Hindlimb muscle (tissue), 1 donor: ENCODE data around the gene RHAG. TPM values are rescaled to one million over a fixed set of nuclear protein-coding genes. Genes with fewer than 3 reads are reported as not detected.

Experiments used
- DNase-seq: peaks from one replicate; pipeline ENCODE4 v3.0.0-alpha.2; 2013
- polyA plus RNA-seq: library from polyadenylated mRNA; unstranded; fragments of 120-200 nt; gene quantifications from one replicate; pipeline ENCODE4 v1.2.1, GENCODE V29; 2013; ENCODE audit not compliant: insufficient read length

RHAG gene
- polyA plus RNA-seq, 1 donor, result 1.7 TPM

DNA sequence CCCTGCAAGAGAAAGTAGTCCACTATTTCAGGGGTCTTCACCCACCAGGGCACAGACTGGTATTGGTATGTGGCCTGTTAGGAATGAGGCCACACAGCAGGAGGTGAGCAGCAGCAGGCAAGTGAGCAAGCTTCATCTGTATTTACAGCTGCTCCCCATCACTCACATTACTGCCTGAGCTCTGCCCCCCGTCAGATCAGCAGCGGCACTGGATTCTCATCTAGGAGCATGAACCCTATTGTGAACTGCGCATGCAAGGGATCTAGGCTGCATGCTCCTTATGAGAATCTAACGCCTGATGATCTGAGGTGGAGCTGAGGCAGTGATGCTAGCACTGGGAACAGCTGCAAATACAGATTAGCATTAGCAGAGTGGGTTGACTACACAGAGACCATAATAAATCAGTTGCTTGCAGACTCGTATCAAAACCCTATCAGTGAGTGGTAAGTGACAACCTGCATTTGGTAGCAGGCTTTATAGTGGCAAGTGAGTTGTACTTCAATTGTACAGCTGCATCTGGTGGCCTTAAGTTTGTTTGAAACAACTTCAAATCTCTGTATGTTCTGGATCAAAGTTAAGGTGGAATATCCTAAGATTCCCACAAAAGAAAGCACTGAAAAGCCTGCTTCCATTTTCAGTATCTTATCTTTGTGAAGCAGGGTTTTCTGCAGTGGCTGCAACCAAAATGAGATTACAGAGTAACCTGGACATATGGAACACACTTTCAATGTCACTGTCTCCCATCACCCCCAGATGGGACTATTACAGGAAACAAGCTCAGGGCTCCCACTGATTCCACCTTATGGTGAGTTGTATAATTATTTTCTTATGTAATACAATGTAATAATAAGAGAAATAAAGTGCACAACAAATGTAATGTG, 73.4 kb downstream of the RHAG start:
- DNase-seq, result no peak

DNA sequence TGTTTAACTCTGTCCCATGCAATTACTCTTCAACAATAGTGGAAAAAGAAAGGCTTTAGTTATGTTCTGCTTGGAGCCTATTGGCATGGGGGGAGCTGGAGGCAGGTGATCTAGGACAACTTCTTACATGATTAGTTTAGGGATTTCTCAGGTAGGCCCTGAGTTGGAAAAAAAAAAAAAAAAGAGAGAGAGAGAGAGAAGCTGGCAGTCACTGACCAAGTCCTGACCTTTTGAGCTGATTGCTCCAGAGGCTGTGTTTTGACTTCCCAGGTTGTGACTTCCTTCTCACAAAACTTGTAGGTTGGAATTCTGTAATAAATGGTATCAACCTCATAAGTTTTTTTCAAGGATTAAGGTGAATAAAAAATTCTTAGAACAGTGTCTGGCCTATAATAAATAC, 78.4 kb downstream of the RHAG start:
- DNase-seq, result no peak

DNA sequence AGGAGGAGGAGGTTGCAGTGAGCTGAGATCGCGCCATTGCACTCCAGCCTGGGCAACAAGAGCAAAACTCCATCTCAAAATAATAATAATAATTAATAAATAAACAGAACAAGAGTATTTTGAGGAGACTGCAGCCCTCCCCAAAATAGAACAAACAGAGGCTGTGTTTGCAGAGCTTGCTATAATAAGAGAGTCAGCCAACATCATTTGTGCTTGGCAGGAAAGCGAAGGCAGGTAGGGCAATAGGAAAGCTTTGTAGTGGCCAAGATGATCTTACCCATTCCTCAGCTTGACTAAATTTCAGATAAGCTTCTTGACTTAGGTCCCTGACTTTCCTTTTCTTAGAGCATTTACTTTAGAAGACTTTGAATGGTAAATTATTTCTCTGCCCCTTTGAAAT, 79.5 kb downstream of the RHAG start:
- no peak for DNase-seq

DNA sequence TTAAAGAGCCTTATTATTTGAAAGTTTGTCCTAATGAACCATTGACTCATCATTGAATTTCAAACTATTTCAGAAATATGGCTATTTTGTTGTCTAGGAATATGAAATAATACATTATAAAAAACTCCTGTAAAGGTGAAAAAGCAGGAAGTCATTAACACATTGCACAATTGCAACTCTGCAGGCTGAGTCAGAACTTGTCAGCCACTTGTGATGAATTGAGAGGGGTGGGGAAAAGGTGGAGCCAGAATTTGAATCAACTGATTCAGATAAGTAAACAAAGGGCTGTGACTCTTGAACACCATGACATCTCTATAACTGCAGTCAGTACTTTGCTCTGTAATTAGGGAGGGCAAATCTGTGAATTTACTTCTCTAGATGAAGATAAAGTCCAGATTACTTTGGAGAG, 80.2 kb downstream of the RHAG start:
- no peak for DNase-seq

DNA sequence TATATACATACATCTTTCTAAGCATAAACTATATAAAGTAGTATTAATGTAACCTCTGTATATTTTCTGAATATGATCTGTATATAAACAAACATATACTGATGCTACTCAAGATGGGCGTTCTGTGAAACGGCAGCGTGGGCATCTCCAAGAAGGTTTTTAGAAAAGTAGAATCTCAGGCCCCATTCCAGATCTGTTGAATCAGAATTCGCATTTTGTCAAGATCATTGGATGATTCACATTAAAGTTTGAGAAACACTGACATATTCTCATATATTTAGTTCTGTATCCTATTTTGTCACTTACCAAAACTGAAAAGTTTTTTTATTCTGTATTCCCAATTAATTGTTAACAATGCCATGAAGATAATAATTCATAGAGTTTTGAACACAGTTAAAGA, 80.7 kb downstream of the RHAG start:
- DNase-seq, result no peak

Other genes starting within 250 kb of the RHAG start
- gene MMUT, start 173.6 kb downstream of the RHAG start, polyA plus RNA-seq, result 20.2 TPM
- gene CENPQ, start 173.5 kb downstream of the RHAG start, polyA plus RNA-seq, result 7.0 TPM
- gene GLYATL3, start 136.9 kb downstream of the RHAG start, polyA plus RNA-seq, result not detected
- 3.0 TPM for gene C6orf141, start 86.2 kb downstream of the RHAG start, polyA plus RNA-seq
- not detected for gene CRISP2, start 76.7 kb upstream of the RHAG start, polyA plus RNA-seq
- 0.14 TPM for gene CRISP3, start 107.5 kb upstream of the RHAG start, polyA plus RNA-seq
- gene PGK2, start 150.4 kb upstream of the RHAG start, polyA plus RNA-seq, result not detected
- not detected for gene CRISP1, start 229.7 kb upstream of the RHAG start, polyA plus RNA-seq